Measurements from ENCODE around the gene CPSF4.

Gene CPSF4

DNA sequence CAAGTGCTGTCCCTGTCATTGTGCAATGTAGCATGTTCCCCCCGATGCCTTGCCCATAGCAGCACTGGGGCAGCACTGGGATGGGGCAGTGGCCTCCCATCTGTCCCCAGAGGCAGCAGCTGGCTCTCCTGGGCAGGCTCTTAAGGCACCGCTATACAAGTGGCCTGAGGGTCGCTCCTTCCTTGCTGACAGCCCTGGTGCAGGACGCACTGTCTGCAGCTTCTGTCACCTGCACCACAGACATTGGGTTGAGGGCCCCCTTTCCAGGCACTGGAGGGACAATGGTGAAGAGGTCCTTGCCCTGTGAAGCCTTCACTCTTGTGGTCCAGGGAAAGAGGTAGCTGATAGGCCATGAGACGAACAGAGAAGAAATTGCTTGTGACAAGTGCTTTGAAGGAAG, 10.6 kb downstream of the CPSF4 start:
- DNase-seq, result no peak

DNA sequence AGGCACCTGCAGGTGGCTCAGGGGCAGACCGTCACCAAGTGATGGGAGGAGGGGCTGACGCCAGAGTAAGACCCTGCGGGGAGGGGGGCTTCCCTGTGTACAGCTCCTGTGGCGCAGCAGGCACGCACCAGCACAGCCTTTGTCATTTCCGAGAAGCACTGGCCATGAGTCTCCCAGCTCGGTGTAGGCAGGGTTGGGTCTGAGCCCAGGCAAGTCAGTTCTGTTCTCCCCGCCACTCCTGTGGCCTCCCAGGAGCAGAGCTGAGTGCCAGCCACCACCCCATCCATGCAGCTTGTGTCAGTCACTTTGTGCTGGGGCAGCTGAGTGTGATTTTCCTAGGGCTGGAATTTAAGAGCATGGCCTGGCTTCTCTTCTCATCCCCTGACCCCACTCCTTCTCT, 13.2 kb downstream of the CPSF4 start:
- DNase-seq, result no peak

DNA sequence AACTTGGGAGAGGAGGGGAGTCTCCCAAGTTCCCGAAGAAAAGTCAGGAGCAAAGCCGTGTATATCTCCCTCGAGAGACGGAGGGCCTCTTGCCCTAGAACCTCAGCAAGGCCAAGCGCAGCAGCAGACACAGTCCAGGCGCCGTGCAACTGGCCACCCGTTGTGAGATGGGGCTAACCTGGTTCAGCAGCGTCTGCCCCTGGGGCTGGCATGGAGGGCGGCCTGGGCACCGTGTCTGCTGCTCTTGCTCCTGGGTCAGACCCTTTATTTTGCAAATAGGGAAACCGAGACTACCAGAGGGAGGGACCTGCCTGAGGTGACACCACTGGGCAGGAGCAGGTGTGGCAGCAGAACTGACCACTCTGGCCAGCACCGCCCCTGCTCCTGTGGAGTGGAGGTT, 13.8 kb downstream of the CPSF4 start:
- DNase-seq, result no peak

DNA sequence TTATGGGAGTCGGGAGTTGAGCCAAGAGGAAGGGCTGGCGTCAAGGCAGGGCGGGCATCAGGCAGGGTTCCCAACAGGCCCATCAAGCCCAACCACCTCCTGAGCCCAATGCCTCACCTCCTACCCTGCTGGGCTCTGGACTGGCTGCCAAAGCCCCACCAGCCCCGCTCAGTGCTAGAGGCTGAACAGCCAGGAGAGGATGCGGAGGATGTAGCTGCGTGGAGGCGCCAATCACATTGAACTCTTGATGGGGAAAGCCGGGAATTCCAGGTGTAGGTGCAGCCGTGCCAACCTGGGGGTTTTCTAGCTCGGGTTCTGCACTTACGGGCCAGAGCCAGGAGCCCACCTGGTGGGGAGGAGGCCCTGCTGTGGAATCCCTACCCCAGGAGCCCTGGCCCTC, 14.4 kb downstream of the CPSF4 start:
- DNase-seq, result no peak

DNA sequence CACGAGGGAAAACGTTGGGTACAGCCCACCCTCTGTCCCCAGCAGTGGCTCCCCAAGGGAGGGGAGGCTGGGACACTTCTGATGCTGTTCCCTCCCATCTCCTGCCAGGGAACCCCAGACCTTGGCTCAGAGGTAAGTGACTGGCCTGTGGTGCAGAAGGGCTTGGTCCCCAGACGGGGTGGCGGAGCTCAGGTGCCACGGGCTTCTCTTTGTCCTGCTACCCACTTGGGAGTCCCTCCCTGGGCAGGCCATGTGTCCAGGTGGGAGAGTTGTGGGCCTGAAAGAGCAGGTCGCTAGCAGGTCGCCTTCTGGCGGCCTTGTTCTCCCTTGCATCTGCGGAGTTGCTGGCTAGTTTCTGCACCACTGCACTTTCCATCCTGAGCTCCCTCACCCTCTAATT, 17.1 kb downstream of the CPSF4 start:
- no peak for DNase-seq

DNA sequence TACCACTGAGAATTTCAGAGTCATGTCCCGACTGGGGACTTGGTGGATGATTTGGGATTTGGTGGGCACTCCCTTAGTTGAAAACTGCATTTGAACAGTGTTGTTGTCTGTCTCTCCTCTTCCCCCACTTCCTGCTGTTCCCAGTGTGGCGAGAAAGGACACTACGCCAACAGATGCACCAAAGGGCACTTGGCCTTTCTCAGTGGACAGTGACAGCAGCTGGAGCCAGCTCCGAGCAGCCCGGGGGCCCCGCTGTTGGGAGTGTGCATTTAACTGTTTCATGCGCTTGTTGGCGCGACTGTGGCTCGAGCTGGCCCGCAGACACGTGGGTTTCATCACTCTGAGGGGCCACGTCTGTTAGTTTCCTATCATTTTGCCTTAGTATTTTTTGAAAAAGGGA, 17.5 kb downstream of the CPSF4 start:
- no peak for DNase-seq

DNA sequence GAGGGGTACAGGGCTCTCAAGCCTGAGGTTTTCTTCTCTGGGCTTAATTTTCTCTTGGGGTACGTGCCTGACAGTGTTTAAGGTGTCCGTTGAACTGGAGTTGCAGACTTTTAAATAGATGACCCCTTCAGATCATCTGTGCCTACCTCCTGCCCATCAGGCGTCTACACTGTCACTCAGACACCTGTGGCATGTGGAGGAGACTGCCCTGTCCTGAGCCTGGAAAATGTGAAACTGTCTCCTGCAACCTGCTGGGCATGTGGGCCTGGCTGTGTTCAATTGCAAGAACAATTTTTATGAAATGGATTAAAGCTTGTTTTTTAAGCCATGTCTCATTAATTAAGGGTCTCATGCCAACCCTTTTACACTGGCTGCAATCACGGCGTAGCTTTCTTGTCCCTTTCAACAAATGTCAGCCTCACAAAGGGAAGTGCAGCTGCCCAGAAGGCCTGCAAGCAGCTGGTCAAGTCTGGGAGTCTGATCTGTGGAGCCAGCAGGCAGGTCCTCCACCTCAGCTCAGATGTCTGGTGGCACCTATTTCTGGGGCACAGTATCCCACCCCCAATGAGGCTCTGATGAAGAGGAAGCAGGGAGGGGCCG, 18.4 kb downstream of the CPSF4 start:
- DNase-seq, result no peak

DNA sequence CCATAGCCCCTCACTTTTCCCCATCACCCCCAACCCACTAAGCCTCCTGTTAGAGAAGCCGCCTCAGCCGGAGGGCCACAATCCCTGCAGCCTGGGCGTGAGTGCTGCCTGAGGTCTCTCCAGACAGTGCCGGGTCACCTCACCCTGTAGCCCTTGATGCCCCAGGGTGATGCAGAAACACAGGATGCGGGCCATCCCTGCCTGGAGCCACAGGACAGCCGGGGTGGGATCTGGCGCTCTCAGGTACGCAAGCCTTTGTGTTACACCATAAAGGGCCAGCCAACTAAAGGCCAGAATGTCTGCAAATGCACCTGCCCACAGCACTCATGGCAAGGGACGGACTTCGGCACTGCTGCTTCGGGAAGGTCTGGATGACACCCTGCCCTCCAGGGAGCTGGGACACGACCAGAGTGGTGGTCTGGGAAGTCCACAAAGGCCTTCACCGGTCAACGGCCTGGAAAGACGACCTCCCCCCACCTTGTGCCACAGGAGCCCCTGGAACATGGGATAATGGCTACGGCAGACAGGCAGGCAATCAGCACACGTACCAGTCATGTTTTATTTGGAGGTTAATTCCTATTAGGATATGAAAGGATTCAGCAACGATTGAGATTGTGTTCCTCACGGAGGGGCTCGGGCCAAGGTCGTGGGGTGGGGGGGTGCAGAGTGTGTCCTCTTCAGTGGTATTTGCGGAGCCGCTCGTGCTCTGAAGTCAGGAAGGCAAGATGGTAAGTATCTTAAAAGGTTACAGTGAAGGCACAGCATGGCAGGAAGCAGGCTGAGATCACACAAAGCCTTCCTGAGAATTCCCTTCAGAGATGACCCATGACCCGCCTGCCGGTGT, 19.1 kb downstream of the CPSF4 start:
- no peak for DNase-seq

DNA sequence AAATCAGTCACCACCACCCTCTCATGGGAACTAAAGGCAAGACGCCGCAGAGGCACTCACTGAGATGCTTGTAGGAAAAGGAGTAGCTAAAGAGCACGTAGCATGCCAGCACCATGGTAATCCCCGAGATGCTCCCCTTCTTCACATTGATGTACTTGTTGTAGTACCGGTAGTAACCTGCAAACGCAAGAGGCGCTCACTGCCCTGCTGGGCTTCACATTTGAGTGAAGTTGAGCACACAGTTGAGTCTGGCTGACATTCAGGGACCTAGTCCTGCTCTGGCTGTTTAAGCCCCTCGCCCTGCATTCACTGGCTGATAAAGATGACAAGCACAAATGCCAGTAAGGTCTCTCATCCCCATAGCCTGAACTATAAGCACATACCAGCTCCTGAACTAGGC, 20.3 kb downstream of the CPSF4 start:
- peak; percentile 12 for DNase-seq

DNA sequence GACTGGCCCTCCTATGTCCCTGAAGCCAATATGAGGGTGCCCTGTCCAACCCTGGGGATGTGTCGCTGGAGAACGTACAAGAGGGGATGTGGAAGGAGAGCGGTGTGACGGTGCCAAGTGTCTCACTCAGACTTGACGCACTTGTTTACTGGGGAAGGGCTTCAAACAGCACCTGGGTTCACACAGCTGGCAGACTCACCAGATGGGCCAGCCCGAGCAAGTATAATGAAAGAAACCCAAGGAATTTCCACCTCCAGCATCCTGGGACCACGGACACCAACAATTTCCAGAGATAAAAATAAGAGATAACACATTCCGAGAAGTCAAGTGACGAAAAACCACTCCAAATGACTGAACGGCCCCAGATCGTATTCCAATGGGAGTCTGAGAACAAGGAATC, 21.9 kb downstream of the CPSF4 start:
- no peak for DNase-seq

DNA sequence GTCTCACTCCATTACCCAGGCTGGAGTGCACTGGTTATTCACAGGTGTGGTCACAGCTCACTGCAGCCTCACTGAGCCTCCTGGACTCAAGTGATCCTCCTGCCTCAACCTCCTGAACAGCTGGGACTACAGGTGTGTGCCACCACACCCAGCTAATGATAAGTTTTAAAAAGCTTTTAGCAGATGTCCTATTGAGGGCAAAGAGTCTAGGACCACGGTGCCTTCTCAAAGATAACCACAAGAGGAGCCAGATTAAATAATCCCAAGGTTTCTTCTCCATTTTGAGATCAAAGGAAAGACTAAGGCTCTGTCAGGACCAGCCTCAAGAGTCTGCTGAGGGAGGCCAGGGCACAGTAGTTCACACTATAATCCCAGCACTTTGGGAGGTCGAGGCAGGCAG, 22.5 kb downstream of the CPSF4 start:
- DNase-seq, result no peak

DNA sequence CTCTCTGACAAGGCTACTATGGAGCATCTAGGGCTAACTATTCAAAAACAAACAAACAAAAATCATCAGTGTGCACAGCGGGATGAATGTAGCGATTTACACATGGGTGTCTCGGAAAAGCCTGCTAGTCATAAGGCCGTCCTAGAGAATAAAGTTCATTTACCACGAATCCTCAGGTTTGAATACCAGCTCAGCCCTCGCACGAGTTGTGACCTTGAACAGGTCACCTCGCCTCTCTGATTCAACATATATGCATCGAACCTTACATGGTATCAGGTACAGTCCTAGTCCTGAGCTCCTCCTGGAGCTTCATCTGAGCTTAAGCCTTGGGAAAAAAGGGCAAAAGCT, 26.7 kb downstream of the CPSF4 start:
- no peak for DNase-seq

DNA sequence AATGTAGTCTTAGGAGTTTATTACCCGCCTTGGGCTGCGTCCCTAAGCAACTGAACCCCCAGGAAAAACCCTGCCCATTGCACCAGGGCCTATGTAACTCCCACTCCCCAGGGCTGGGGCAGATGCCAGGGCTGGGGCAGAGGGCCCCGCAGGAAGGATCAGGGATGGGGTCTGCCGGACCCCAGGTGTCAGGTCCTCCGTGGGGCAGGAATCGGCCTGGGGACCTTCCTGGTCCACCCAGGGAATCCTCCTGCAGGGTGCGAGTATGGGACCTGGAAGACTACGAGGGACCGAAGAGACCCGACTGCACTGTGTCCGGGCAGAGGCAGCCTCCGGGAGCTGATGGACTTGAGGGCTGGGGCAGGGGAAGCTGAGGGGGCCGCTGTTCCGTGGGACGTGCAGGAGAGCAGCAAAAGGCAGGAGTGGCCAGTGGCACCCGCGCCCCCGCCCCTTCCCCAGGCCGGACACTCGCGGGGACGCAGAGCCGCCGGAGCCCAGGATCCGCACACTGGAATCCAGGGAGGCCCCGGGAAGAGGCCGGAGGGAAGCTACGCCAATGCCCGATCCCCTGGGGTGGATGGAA, 29.7 kb downstream of the CPSF4 start:
- no peak for DNase-seq

DNA sequence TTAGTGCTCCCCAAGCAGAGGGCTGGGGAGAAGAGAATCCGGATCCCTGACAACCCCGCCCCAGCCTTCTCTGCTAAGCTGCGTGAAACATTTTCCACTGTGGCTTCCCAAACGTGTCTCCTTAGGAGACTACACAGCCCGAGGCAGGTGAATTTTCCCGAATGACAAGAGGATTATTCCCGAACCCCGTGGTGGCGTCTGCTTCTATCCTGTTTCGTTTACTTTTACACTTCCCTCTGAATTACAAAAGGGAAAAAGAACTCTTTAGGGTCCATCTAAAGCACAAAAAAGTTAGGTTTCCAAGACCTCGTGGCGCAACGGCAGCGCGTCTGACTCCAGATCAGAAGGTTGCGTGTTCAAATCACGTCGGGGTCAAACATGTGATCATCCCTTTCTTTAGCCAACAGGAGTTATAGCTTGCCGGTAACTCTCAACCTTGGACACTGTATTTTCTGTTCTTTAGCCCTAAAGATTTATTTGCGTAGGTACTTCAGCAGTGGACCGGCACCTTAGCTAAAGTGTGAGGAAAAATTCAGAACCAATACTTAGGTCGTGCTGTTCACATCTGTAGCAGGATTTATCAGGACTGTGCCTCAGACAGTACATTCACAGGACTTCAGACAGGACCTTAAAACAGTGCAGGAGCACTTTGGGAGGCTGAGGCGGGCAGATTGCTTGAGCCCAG, 30.8 kb downstream of the CPSF4 start:
- DNase-seq, result no peak

DNA sequence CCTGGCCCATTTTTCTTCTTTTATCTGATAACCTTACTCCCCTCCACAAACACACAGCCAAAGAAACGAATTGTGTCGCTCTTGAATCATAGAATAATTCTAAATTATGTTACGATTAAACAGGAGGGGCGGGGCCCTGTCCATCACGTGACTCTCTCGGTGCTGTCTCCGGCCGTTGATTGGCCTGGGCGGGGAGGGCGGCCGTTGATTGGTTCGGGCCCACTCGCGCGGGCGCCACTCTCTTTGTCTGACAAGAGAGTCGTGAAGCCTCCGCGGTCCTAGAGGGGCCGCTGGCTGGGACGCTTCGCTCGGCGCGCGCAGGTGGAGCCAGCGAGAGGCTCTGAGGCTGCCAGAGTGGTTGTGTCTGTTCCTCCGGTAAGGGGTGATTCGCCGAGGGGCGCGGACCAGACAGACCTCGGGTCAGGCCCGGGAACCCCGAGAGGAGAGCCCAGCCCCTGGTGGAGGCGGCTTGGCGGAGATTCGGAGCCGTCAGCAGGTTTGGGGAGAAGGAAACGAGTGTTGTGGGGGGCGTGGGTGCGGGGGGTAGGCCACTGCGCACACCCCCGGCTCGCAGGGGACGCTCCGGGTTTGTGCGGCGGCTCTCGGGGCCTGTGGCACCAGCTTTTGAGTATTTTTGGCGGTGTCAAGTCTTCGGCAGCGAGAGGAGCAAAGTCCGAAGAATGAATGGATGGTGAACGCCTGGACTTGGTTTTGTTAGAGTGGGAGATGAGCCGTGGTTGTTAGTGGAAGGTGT, 34.0 kb downstream of the CPSF4 start, which contains the start of gene ZNF789:
Gene ZNF789 (plus strand): TSS at position 330 of the 754 bp plus-strand sequence. CDS start 3,567 bp downstream, outside the sequence.
- peak; percentile 97 for DNase-seq

DNA sequence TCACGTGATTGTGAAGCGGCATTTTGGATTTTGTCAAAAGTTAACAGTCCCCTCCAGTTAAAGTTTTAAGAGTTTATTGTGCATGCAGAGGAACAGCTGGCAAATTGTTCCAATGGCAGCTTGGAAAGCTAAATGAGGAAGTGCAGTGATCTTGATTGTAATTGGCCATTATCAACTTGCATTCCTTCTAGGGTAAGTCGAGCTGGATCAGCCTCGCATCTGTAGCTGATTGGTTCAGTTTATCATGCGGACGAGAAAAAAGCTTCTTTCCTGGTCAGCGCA, 34.5 kb downstream of the CPSF4 start:
- peak; percentile 66 for DNase-seq

DNA sequence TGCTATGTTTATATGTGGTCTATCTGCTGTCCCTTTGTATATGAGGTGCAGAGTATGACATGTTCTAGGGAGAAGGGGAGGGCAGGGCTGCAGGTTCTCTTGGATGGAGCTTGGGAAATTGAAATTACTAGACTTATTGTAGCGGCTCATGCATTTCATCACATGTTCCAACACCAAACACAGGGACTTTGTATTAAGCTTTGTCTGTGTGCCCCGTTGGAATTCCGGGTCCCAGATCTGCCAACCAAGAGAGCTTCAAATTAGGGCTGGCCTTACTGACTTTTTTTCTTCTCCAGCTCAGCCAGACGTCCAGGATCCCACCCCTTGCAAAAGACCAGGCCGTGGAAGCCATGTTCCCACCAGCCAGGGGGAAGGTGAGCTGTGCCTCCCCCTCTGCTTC, 37.4 kb downstream of the CPSF4 start:
- DNase-seq, result no peak

DNA sequence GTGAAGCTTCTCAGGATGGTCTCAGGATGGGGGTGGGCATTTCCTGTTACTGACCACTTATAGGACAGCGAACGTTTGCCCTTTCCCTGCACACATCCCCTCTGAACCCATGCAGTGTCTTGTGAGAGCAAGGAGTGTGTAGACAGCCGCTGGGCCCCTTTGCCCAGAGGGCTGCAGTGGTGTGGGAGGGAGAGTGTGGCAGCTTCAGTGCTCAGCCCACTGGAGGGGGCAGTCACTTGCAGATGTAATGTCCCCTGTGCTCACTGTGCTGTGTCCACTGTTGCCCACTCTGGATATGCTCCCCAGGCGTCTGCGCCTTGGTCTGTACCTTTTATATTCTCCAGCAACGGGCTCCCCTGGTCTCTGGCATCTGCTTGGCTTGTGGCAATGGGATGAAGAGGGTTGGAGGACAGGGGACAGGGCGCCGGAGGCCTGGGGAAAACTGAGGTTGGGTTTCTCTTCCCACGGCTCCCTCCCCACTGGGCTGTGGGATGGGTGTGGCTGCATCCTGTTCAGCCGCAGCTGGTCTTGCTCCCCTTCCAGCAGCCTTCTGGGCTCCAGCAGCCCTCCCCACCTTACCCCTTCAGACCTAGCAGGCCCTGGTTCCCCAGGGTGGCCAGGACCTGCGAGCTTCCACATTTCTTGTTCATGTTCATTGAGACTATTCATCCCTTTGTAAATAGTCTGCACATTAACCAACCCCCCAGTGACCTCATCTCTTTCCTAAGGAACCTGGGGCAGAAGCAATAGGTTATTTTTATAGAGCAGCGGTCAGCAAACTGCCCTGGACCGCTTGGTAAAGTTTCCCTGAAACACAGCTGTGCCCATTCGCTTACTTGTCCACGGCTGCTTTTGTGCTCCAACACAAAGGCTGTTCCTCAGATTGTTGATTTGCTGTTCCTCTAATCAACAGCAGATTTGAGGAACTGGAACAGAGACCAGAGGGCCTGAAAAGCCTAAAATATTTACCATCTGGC, 40.0 kb downstream of the CPSF4 start:
- no peak for DNase-seq

DNA sequence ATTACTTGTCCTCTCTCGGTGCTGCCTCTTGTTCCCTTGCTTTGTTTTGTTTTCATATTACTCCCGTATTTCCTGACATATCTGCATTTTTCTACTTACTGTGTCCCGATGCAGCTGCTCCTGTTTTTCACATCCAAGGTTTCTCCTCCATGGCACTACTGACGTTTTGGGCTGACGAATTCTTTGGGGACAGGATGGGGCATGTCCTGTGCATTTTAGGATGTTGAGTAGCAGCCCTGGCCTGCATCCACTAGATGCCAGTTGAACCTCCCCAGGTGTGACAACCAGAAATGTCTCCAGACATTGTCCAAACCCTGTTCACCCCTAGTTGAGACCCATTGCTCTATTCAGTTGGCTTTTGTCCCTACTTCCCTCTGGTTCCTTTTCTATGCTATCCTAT, 46.4 kb downstream of the CPSF4 start:
- no peak for DNase-seq

DNA sequence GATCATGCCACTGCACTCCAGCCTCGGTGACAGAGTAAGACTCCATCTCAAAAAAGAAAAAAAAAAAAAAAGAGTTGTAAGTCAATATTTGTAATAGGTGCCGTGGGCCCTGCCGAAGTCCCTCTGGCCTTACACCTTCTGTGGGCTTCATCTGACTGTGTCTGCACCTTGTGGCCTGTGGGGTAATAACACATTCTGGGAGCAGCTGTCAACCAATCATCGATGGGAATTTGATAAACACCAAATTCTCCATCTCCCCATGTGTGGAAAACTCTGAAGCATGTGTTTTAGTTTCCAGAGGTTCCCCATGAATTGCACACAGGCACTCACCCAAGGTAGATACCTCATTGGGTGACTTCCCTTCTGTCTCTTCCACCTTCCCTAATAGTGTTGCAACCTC, 50.5 kb downstream of the CPSF4 start:
- DNase-seq, result no peak

DNA sequence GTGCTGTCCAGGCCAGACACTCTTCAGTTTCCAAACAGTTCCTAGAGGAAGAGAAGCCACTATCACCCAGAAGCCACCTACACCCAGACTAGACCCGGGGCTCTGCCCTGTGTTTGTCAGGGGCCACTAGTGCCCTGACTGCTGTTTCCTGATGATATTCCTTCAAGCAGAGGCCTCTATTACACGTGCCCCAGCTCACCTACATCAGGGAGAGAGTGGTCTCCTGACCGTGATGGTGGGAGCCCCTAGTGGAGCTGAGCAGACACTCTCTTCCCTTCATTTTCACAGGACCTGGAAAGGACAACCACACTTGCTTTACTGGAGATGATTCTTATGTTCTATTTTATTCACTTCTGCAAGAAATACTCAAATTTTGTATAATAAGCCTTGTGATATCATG, 52.1 kb downstream of the CPSF4 start:
- DNase-seq, result no peak

DNA sequence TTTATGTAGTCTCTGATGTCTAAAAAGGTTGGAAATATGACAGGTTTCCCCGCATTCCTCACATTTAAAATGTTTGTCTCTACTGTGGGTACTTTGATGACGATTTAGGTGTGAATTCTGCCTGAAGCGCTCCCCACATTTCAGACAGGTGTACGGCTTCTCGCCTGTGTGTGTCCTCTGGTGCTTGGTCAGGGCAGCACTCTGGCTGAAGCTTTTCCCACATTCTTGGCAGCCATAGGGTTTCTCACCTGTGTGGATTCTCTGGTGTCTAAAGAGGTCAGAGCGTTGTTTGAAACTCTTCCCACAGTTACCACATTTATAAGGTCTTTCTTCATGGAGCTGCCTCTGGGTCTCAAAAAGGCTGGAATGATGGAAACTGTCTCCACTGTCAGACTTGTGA, 55.1 kb downstream of the CPSF4 start:
- no peak for DNase-seq
